GM12878 (cell line): ENCODE results near the gene DDX54. TPM values are rescaled to one million over a fixed set of nuclear protein-coding genes. Genes with fewer than 3 reads are reported as not detected.
A peak's percentile ranks its signal among the peaks of the same experiment; 100 is the strongest.

ENCODE experiments used
- ASH2L ChIP-seq: fragments of 300-600, 200-600 bp; sonication (generic); IDR thresholded peaks from 2 replicates; pipeline ENCODE4 v1.6.1; 2017; ENCODE audit warnings: low read depth, mild to moderate bottlenecking, borderline replicate concordance
- ATF2 ChIP-seq: IDR thresholded peaks from 2 replicates; pipeline ENCODE4 v1.6.1; 2012; ENCODE audit warnings: low read length, inconsistent platforms
- BCL11A ChIP-seq: IDR thresholded peaks from 2 replicates; pipeline ENCODE4 v1.6.1; 2011; ENCODE audit warnings: low read depth, low read length
- BRCA1 ChIP-seq: IDR thresholded peaks from 2 replicates; pipeline ENCODE4 v1.6.1; 2011; ENCODE audit warnings: low read depth, low read length, improper control_type of control experiment
- CEBPB ChIP-seq, 2 experiments: fragments of 150-350 bp in 1 of 2; IDR thresholded peaks; 2 replicates each; pipeline ENCODE4 v1.6.1; 2012 to 2014; ENCODE audit warnings: low read depth in 2 of 2, low read length in 2 of 2, borderline replicate concordance in 1 of 2, inconsistent platforms in 1 of 2
- EGR1 ChIP-seq, 2 experiments: IDR thresholded peaks; 1 replicate in 1 of 2; 2 replicates in 1 of 2; pipeline ENCODE4 v1.6.1; 2011 to 2012; ENCODE audit warnings: low read depth in 2 of 2, low read length in 2 of 2, borderline replicate concordance in 1 of 2, mild to moderate bottlenecking in 1 of 2, moderate library complexity in 1 of 2
- EP300 ChIP-seq, 2 experiments: fragments of 150-350 bp in 1 of 2; IDR thresholded peaks; 2 replicates each; pipeline ENCODE4 v1.6.1; 2011 to 2012; ENCODE audit warnings: low read depth in 2 of 2, low read length in 2 of 2, borderline replicate concordance in 1 of 2, improper control_type of control experiment in 1 of 2, inconsistent platforms in 1 of 2; ENCODE audit not compliant: control insufficient read depth in 1 of 2
- GABPA ChIP-seq: IDR thresholded peaks from 2 replicates; pipeline ENCODE4 v1.6.1; 2014; ENCODE audit warnings: antibody characterized with exemption, low read depth, mild to moderate bottlenecking, inconsistent platforms
- GATAD2B ChIP-seq: fragments of 450-650 bp; conservative IDR thresholded peaks from 2 replicates; pipeline ENCODE4 v1.6.1; 2017; ENCODE audit warnings: low read depth, mild to moderate bottlenecking, moderate library complexity
- HDGF ChIP-seq: fragments of 450-650 bp; IDR thresholded peaks from 2 replicates; pipeline ENCODE4 v1.6.1; 2016; ENCODE audit warnings: antibody characterized with exemption
- IKZF2 ChIP-seq, 2 experiments: fragments of 450-650 bp; IDR thresholded peaks; 2 replicates each; pipeline ENCODE4 v1.6.1; 2017; ENCODE audit warnings: mild to moderate bottlenecking in 2 of 2, moderate library complexity in 2 of 2
- IRF4 ChIP-seq: IDR thresholded peaks from 2 replicates; pipeline ENCODE4 v1.6.1; 2011; ENCODE audit warnings: low read depth, low read length
- KDM1A ChIP-seq: fragments of 200-600 bp; sonication (generic); IDR thresholded peaks from 2 replicates; pipeline ENCODE4 v1.6.1; 2016; ENCODE audit warnings: borderline replicate concordance
- KLF5 ChIP-seq: fragments of 450-650 bp; IDR thresholded peaks from 2 replicates; pipeline ENCODE4 v1.6.1; 2014; ENCODE audit warnings: mild to moderate bottlenecking; ENCODE audit not compliant: partially characterized antibody
- NBN ChIP-seq: fragments of 450-650 bp; IDR thresholded peaks from 2 replicates; pipeline ENCODE4 v1.6.1; 2016
- NFXL1 ChIP-seq: fragments of 450-650 bp; IDR thresholded peaks from 2 replicates; pipeline ENCODE4 v1.6.1; 2017; ENCODE audit warnings: antibody characterized with exemption, mild to moderate bottlenecking, borderline replicate concordance
- NR2C1 ChIP-seq: fragments of 450-650 bp; IDR thresholded peaks from 2 replicates; pipeline ENCODE4 v1.6.1; 2017; ENCODE audit warnings: antibody characterized with exemption, mild to moderate bottlenecking, moderate library complexity
- PKNOX1 ChIP-seq: fragments of 450-650 bp; IDR thresholded peaks from 2 replicates; pipeline ENCODE4 v1.6.1; 2016; ENCODE audit warnings: mild to moderate bottlenecking
- PML ChIP-seq: IDR thresholded peaks from 2 replicates; pipeline ENCODE4 v1.6.1; 2012; ENCODE audit warnings: low read length, inconsistent platforms
- POLR2AphosphoS2 ChIP-seq: IDR thresholded peaks from 2 replicates; pipeline ENCODE4 v1.6.1; 2011; ENCODE audit warnings: low read depth, mild to moderate bottlenecking, low read length, improper control_type of control experiment, moderate library complexity
- PRDM15 ChIP-seq: fragments of 450-650 bp; formaldehyde crosslinking; IDR thresholded peaks from 2 replicates; pipeline ENCODE4 v1.4.0; 2020; ENCODE audit warnings: mild to moderate bottlenecking, moderate library complexity
- RELA ChIP-seq: fragments of 450-650 bp; IDR thresholded peaks from 2 replicates; pipeline ENCODE4 v1.8.0; 2014; ENCODE audit warnings: borderline replicate concordance; ENCODE audit not compliant: partially characterized antibody
- STAT1 ChIP-seq: fragments of 450-650 bp; conservative IDR thresholded peaks from 2 replicates; pipeline ENCODE4 v1.6.1; 2014; ENCODE audit warnings: antibody characterized with exemption, mild to moderate bottlenecking
- TCF7 ChIP-seq: IDR thresholded peaks from 2 replicates; pipeline ENCODE4 v1.6.1; 2014; ENCODE audit warnings: antibody characterized with exemption, borderline replicate concordance
- ZNF24 ChIP-seq: fragments of 450-650 bp; IDR thresholded peaks from 2 replicates; pipeline ENCODE4 v1.6.1; 2017; ENCODE audit warnings: antibody characterized with exemption, mild to moderate bottlenecking
- ZNF384 ChIP-seq: IDR thresholded peaks from 2 replicates; pipeline ENCODE4 v1.6.1; 2012; ENCODE audit warnings: low read depth, mild to moderate bottlenecking, low read length, improper control_type of control experiment, borderline replicate concordance
- ZNF622 ChIP-seq: fragments of 450-650 bp; IDR thresholded peaks from 2 replicates; pipeline ENCODE4 v1.6.1; 2017; ENCODE audit warnings: mild to moderate bottlenecking, inconsistent platforms
- ZZZ3 ChIP-seq: IDR thresholded peaks from 2 replicates; pipeline ENCODE4 v1.6.1; 2011; ENCODE audit warnings: low read depth; ENCODE audit not compliant: control insufficient read depth, insufficient read length
- polyA plus RNA-seq, 11 experiments: library from polyadenylated mRNA; depleted of rRNA in 4 of 11; unstranded in 6 of 11; stranded (reverse) in 5 of 11; fragments of >200 nt; fragmentation: Nextera tagmentation in 4 of 11; fragmentation: Illumina TruSeq in 1 of 11; extraction: Ambion mirVana in 4 of 11; extraction: Trizol in 1 of 11; gene quantifications; 1 replicate in 1 of 11; 2 replicates in 10 of 11; pipeline versions ENCODE4 v1.2.1 to v1.2.3, GENCODE V29; 2011 to 2016; ENCODE audit warnings: inconsistent platforms in 2 of 11, missing spikeins in 2 of 11, low read depth in 1 of 11
- total RNA-seq, 4 experiments: library from RNA; depleted of rRNA in 3 of 4; stranded (reverse); fragments of >200 nt in 3 of 4; fragmentation: Illumina TruSeq in 1 of 4; extraction: Trizol in 1 of 4; gene quantifications; 2 replicates each; pipeline versions ENCODE4 v1.2.1 to v1.2.3, GENCODE V29; 2013 to 2021

Gene DDX54
- total and polyA plus RNA-seq, 10 of the 15 experiments (the other 5 are each of a cell fraction or from before 2014, with no cell fraction given), result 1.9 to 115 (median 56.3) TPM

- TF ChIP-seq ATF2, result peak; percentile 86
- TF ChIP-seq TCF7, result peak; percentile 52; the same call in 1 of the 2 replicates
- peak; percentile 83; the same call in 1 of the 2 replicates for TF ChIP-seq GATAD2B
- TF ChIP-seq ASH2L, result no peak
- no peak for TF ChIP-seq KLF5
- TF ChIP-seq HDGF, result no peak
- TF ChIP-seq ZNF384, result no peak
- no peak for TF ChIP-seq PML
- no peak for TF ChIP-seq POLR2AphosphoS2
- peak; percentile 88 for TF ChIP-seq BCL11A
- TF ChIP-seq ZZZ3, result no peak
- no peak for TF ChIP-seq PRDM15
- peak; percentile 78; the same call in 1 of the 2 replicates for TF ChIP-seq IRF4
- no peak for TF ChIP-seq BRCA1
- no peak; the same call in 1 of the 2 replicates for TF ChIP-seq KDM1A
- peak; percentile 72; the same call in 1 of the 2 replicates for TF ChIP-seq NBN
- no peak for TF ChIP-seq NR2C1
- TF ChIP-seq NFXL1, result no peak
- TF ChIP-seq IKZF2 (IDR thresholded peaks at IDR 0.05), result peak; percentile 99
- no peak for TF ChIP-seq PKNOX1
- TF ChIP-seq GABPA, result no peak
- no peak for TF ChIP-seq ZNF24
- TF ChIP-seq CEBPB (IDR thresholded peaks at IDR 0.05; ENCODE audit: borderline replicate concordance in 1 of 2, low read depth in 2 of 2, low read length in 2 of 2), result peak in 1 of 2 experiments; percentile 89; a peak in 1 of 4 replicates
- TF ChIP-seq EGR1 (IDR thresholded peaks at IDR 0.05; ENCODE audit: borderline replicate concordance in 1 of 2, low read depth in 2 of 2, low read length in 2 of 2), result peak in 1 of 2 experiments; percentile 44; a peak in 1 of 3 replicates
- no peak for TF ChIP-seq ZNF622
- TF ChIP-seq STAT1, result no peak
- no peak for TF ChIP-seq RELA
- TF ChIP-seq EP300 (IDR thresholded peaks at IDR 0.05; ENCODE audit: borderline replicate concordance in 1 of 2, control insufficient read depth in 1 of 2, low read depth in 2 of 2, low read length in 2 of 2), result peak; percentile 62 to 75; a peak in 3 of 4 replicates
These were observed 29.7 kb upstream of the DDX54 start (continued) for GRCh38 chr12:113214895-113215400.
